GM19025 (cell line): ENCODE data around the gene ARHGEF6.
"Not testable (repeated sequence)": the region's sequence is repeated elsewhere in the genome, so short reads cannot be mapped to it uniquely, and the experiment has no call there.

Source experiments
- ATAC-seq: cut with Tn5 transposase; IDR thresholded peaks from one replicate; pipeline ENCODE4 v1.9.1; 2021; ENCODE audit warnings: mild to moderate bottlenecking, low read depth, moderate library complexity; ENCODE audit not compliant: unreplicated experiment

Gene ARHGEF6

DNA sequence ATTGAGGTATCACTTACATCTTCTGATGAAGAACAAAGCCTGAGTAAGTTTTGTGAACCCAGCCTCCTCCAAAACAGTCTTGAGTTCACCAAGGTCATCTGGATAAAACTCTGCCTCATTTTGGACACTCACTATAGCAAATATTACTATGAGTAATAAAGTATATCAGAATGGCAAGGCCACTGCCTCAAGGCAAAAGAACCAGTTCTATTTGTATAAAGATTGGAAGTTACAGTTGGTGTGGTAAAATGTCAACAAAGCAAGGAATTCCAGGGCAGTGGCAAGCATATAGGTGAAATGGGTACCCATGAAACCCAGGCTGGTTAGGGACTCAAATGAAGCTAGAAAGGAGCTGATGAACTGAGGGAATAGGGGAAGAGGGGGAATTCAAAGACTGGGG, 2.4 kb upstream of the ARHGEF6 start:
- ATAC-seq = no peak

DNA sequence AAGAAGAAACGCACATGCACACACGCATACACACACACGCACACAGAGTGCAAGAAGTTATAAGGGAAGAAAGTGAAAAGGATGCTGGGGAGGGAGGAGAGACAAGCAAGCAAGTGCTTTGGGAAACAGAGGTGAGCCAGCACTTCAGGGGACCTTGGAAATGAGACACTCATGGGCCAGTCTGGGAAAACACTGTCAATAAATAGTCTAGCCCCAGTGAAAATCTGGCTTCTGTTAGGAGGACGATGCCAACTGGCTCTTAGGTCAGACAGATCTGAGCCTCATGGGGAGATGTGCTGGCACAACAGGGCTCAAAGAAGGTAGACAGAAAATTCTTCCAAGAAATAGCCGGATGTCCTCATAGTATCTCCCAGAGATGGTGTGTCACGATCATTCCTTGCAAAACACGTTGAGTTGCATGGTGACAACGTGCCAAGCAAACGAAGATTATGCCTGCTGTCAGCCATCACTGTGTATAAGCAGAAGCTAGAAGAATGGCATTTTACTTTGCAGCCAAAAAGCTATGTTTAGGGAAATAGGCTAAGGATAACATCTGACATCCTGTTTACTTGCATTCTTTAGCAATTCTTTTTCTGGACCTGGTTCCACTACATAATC, 557 bp upstream of the ARHGEF6 start:
- ATAC-seq = no peak

DNA sequence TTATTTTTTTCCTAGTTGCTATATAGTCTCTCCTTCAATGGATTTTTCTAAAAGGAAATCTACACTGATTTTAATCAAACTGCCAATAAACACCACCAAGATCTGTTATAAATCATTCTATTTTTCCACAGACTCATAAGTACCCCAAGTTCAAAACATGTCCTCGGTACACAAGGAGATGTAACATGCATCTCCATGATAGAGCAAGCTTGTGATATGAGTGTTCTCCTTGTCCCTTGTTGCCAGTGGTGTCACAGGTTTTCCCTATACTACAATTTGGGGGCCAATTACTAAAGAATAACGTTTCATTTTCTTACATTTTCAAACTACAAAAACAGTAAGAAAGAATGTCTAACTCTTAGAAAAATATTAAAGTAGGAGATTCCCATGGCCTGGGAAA, 491 bp downstream of the ARHGEF6 start:
- ATAC-seq = no peak

DNA sequence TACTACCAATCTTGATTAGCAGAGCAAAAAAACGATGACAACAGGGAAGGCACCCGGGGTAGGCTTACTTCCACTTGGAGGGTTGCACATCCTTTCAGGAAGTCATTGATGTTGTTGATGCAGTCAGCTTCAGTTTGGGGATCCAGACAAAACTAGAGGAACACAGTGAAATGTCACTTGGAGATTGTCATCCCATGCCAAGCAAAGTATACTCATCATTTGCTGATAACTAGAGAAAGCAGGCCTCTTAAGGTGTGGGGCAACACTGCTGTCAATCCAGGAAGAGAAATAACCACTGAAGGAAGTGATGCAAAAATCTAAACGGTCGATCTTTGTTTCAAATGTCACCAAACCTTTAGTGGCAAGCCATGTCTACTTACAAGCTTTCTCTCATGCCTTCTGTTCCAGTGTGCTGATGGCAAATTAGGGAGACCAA, 1.4 kb downstream of the ARHGEF6 start:
- no peak for ATAC-seq

DNA sequence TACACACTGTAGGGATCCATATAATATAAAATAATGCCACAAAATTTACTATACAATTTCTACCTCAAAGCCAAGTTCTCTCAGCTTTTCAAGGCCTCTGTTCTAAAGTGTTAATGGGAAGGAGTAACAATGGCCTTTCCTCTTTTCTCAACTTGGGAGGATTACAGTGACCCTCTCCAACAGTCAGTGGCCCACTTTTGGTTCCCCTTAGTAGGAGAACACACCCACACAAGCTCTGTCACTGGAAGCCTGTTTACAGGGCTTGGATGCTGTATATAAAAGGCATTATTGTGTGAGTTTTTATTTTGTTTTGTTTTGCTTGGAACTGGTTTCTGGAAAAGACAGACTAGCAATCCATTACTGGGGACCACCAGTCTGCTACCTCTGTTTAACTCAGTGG, 1.8 kb downstream of the ARHGEF6 start:
- no peak for ATAC-seq

DNA sequence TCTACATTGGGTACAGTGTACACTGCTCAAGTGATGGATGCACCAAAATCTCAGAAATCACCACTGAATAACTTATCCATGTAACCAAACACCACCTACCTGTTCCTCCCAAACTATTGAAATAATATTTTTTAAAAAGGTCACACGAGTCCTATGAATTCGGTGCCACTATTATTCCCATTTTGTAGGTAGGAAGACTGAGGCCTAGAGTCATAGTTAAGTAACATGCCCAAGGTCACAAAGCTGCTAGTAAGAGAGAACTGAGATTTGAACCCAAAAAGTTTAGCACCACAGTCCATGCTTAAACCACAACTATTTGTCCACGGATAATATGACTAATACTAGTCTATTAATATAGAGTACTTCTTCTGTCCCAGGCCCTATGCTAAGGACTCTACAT, 2.7 kb downstream of the ARHGEF6 start:
- ATAC-seq = no peak

DNA sequence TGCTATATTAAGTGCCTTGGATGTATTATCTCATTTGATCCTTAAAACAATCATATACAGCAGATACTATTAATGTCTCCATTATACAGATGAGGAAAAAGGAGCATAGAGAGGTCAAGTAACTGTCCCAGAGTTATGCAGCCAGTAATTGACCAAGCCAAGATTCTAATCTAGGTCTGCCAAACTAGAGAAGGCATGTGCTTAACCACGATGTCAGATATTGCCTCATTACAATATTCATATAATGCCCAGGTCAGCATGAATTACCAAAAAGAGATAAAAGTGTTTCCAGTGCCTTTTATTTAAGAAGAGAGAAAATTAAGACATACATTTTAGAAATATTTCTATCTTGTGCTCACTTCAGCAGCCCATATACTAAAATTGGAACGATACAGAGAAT, 7.1 kb downstream of the ARHGEF6 start:
- ATAC-seq = no peak

DNA sequence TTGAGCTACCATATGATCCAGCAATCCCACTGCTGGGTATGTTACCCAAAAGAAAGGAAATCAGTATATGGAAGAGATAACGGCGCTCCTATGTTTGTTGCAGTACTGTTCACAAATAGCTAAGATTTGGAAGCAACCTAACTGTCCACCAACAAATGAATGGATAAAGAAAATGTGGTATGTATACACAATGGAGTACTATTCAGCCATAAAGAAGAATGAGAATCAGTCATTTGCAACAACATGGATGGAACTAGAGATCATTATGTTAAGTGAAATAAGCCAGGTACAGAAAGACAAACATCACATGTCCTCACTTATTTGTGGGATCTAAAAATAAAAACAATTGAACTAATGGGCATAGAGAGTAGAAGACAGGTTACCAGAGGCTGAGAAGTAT, 8.9 kb downstream of the ARHGEF6 start:
- not testable (repeated sequence) for ATAC-seq

GRCh38 chrX:136768469-136769084, 12.2 kb downstream of the ARHGEF6 start:
- no peak for ATAC-seq

- peak; percentile 73 for ATAC-seq
Observed at GRCh38 chrX:136767104-136767941, 13.4 kb downstream of the ARHGEF6 start.

GRCh38 chrX:136766785-136767103, 14.0 kb downstream of the ARHGEF6 start:
- no peak for ATAC-seq

GRCh38 chrX:136765821-136766356, 14.8 kb downstream of the ARHGEF6 start:
- no peak for ATAC-seq

DNA sequence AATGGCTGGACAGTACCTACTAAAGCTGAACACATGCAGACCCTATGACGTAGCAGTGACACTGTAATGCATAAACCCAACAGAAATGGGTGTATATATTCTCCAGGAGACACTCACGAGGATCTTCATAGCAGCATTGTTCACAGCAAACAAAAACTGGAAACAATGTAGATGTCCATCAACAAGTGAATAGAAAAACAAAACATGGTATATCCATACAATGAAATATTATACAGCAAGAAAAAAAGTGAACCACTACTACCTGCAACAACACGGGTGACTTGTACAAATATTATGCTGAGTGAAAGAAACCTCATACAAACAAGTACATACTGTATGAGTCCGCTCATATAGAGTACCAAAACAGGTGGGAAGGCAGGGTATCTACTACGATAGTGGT, 16.5 kb downstream of the ARHGEF6 start:
- ATAC-seq = no peak

DNA sequence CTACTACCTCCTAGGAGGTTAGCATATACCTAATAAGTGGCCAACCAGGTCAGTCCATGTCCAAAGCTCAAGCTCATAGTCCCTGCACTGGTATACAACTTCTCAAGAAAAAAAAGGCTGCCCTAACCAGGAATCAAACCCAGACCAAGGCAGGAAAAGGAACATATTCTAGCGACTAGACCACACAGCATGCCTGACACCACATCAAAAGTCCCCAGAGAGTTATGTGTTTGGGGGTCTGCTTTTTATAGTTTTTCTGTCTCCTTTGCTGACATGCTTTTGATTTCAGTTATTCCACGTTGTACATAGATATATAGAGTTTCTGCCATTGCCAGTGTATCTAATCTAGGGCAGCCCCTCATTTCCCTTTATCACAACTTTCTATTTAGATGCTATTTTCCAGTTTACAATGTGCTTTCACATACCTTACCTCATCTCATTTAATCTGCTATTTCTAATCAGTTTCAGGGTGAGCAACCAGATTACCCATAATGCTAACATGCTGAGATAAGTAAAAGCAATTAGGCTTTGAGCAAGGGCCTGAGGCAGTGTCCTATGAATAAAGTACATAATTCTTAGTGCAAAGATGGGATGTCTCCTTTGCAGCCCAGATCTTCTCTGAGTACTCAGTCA, 17.8 kb downstream of the ARHGEF6 start:
- ATAC-seq = no peak

GRCh38 chrX:136761421-136761820, 19.3 kb downstream of the ARHGEF6 start:
- no peak for ATAC-seq

DNA sequence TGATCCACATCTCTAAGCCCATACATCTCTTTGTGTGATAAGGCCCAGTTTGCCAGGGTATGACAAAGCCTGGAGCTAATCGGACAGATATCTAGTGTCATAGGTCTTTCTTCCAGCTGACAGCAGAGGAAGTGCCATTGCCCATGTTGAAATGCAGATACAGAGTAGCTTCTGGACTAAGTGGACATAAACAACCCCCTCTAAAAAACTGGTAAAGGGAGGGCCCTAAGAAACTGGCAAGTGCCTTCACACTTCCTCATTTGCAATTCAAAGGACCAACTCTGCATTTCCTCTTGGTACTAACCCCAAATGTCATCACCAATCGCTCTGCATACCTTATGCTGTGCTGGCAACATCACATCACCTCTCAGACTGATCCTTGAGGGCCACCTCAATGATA, 20.8 kb downstream of the ARHGEF6 start:
- no peak for ATAC-seq

GRCh38 chrX:136755411-136755810, 25.3 kb downstream of the ARHGEF6 start:
- ATAC-seq = no peak

- ATAC-seq = no peak
Observed at GRCh38 chrX:136754651-136755050, 26.1 kb downstream of the ARHGEF6 start.

DNA sequence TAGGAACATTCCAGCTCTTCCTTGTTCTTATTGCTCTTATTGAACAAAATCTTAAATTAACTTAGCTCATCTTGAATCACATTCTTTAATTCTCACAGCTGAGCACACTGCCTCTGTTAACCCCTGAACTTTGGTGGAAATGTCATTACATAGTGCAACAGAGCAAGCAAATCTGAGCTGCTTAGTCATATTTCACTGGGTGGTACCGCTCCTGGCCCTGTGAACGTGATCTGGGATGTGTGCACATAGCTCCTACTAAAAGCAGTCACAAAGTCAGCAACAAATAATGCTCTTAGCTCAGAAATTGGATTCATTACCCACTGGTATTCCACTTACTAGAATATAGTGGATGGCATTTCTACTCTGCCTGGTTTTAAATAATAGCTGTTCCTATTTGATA, 27.9 kb downstream of the ARHGEF6 start:
- ATAC-seq = no peak

DNA sequence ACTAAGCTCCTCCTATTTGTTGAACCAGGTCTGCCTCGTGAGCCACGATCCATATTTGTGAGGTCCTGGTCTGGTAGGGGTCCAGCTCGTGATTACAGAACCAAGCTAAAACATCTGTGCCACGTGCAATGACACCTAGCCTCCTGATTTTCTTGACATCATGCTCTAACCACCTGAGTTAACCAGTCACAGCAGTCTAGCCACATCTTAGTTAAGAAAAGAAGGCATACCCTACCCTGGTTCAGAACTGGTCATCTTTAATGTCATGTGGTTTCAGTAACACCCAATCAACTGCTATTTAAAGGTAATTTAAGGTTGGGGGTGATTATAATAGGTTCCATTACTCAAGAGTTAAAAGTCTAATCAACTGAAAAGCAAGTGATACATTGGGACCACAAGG, 28.4 kb downstream of the ARHGEF6 start:
- no peak for ATAC-seq

DNA sequence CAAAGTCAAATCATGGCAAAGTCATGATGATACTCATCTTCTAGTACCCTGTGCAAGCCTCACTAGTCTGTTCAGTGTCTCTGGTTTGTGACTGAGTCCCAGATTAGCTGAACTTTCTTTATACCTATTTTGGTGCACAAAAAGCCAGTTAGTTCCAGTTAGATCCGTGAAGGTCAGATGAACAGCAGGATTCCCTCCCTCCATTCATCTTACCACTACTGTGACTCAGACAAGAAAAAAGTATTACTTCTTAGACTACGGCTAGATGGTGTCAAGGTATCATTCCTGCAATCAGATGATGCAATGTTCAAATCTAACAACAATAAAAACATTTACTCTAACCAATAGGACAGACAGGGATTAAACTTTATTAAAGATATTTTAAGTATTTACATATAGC, 30.4 kb downstream of the ARHGEF6 start:
- no peak for ATAC-seq
